GM23248 (cell line): ENCODE data around the gene MGAT4A. TPM values are rescaled to one million over a fixed set of nuclear protein-coding genes. Genes with fewer than 3 reads are reported as not detected.

Source experiments
- DNase-seq: peaks from one replicate; pipeline ENCODE4 v3.0.0-alpha.2; 2015
- H2AFZ ChIP-seq: fragments of 200-600 bp; sonication (generic); 2 replicates; pipeline ENCODE4 v1.6.1; 2016; ENCODE audit warnings: antibody characterized with exemption
- H3F3A ChIP-seq: fragments of 200-600 bp; sonication (generic); 2 replicates; pipeline ENCODE4 v1.6.1; 2016; ENCODE audit warnings: mild to moderate bottlenecking, antibody characterized with exemption, mixed run types; ENCODE audit not compliant: insufficient read depth
- H3K27ac ChIP-seq: fragments of 200-600 bp; sonication (generic); 2 replicates; pipeline ENCODE4 v1.5.1; 2016; ENCODE audit warnings: mild to moderate bottlenecking
- H3K27me3 ChIP-seq: fragments of 200-600 bp; sonication (generic); replicated peaks from 2 replicates; pipeline ENCODE4 v1.6.1; 2016; ENCODE audit warnings: mild to moderate bottlenecking; ENCODE audit not compliant: insufficient read depth
- H3K36me3 ChIP-seq: fragments of 200-600 bp; sonication (generic); 2 replicates; pipeline ENCODE4 v1.6.1; 2016; ENCODE audit warnings: low read depth, mild to moderate bottlenecking
- H3K4me1 ChIP-seq: fragments of 200-600 bp; sonication (generic); 2 replicates; pipeline ENCODE4 v1.6.1; 2016; ENCODE audit warnings: mild to moderate bottlenecking; ENCODE audit not compliant: insufficient read depth
- H3K4me2 ChIP-seq: fragments of 200-600 bp; sonication (generic); one replicate; pipeline ENCODE4 v1.6.1; 2016; ENCODE audit warnings: mild to moderate bottlenecking; ENCODE audit not compliant: unreplicated experiment
- H3K4me3 ChIP-seq: fragments of 200-600 bp; sonication (generic); 2 replicates; pipeline ENCODE4 v1.5.1; 2016; ENCODE audit warnings: mild to moderate bottlenecking
- H3K79me2 ChIP-seq: fragments of 200-600 bp; sonication (generic); 2 replicates; pipeline ENCODE4 v1.6.1; 2016; ENCODE audit warnings: mild to moderate bottlenecking; ENCODE audit not compliant: insufficient read depth
- H3K9ac ChIP-seq: fragments of 200-600 bp; sonication (generic); 2 replicates; pipeline ENCODE4 v1.6.1; 2016; ENCODE audit warnings: mild to moderate bottlenecking
- H3K9me2 ChIP-seq: fragments of 200-600 bp; sonication (generic); 2 replicates; pipeline ENCODE4 v1.6.1; 2016; ENCODE audit warnings: mixed run types, mild to moderate bottlenecking, moderate library complexity; ENCODE audit not compliant: insufficient read depth
- H3K9me3 ChIP-seq: fragments of 200-600 bp; sonication (generic); one replicate; pipeline ENCODE4 v1.6.1; 2017; ENCODE audit warnings: low read depth
- H4K20me1 ChIP-seq: fragments of 200-600 bp; sonication (generic); 2 replicates; pipeline ENCODE4 v1.6.0; 2016; ENCODE audit not compliant: insufficient read depth
- EZH2 ChIP-seq: fragments of 200-600 bp; sonication (generic); IDR thresholded peaks from 2 replicates; pipeline ENCODE4 v1.6.1; 2018; ENCODE audit warnings: antibody characterized with exemption, mild to moderate bottlenecking; ENCODE audit not compliant: insufficient read depth, poor library complexity, severe bottlenecking
- EZH2phosphoT487 ChIP-seq: fragments of 200-600 bp; sonication (generic); IDR thresholded peaks from 2 replicates; pipeline ENCODE4 v1.6.1; 2018; ENCODE audit warnings: antibody characterized with exemption, moderate library complexity, mild to moderate bottlenecking, low read depth; ENCODE audit not compliant: insufficient read depth
- WGBS, 2 experiments: methylation state at CpG; one replicate each; pipeline ENCODE4 v1.1.6; 2015 to 2017; ENCODE audit warnings: low lambda C conversion rate in 2 of 2, low coverage in 1 of 2; ENCODE audit errors: missing lambda C conversion rate in 2 of 2; 5-methylcytosine and 5-hydroxymethylcytosine counted together
- in situ Hi-C: fragments of 300-500 bp; cut with MboI; formaldehyde crosslinking; loops from 2 replicates; pipeline ENCODE4 v1.15.0; 2020
- polyA plus RNA-seq: library from polyadenylated mRNA; unstranded; fragments of >200 nt; fragmentation: Nextera tagmentation; extraction: Ambion mirVana; gene quantifications from 2 replicates; pipeline ENCODE4 v1.2.1, GENCODE V29; 2016
- total RNA-seq: library from RNA; depleted of rRNA; stranded (reverse); fragments of >200 nt; shearing (Covaris generic); gene quantifications from 2 replicates; pipeline ENCODE4 v1.2.3, GENCODE V29; 2014; rRNA removed

The MGAT4A gene
- total and polyA plus RNA-seq, 2 experiments from 2014 or later: under 0.01 TPM; not detected in 1

- TF ChIP-seq EZH2phosphoT487: no peak
- TF ChIP-seq EZH2: no peak
- no peaks in the 10 kb centered on the region for H3K79me2 ChIP-seq
- no peaks in the 10 kb centered on the region for H3K9me2 ChIP-seq
- in situ Hi-C loops: no loop called here
- no peaks in the 10 kb centered on the region for H3K36me3 ChIP-seq
- H3K4me2 ChIP-seq: no peak overlapping the region
- whole genome bisulfite sequencing, 2 experiments: 98% methylated on average over 9 of the region's 9 CpGs
- H3K27ac ChIP-seq: no peak overlapping the region
- no peaks in the 10 kb centered on the region for H3K9me3 ChIP-seq
- H3K4me1 ChIP-seq: peaks cover 9% of the 10 kb centered on the region; the same call in 1 of the 2 replicates
- no peak overlapping the region for H3K9ac ChIP-seq
- H3F3A ChIP-seq: no peaks in the 10 kb centered on the region; the same call in 1 of the 2 replicates
- H3K4me3 ChIP-seq: no peak overlapping the region
- no peak for DNase-seq
- no peaks in the 10 kb centered on the region for H3K27me3 ChIP-seq
- no peak overlapping the region for H2AFZ ChIP-seq
- H4K20me1 ChIP-seq: no peaks in the 10 kb centered on the region
These were observed 159.1 kb downstream of the MGAT4A start for GRCh38 chr2:98571796-98572195.

- Histone ChIP-seq H3K27ac (no peak overlapping the region), H3K9me3 (no peaks in the 10 kb centered on the region), H3K36me3 (no peaks in the 10 kb centered on the region), H4K20me1 (no peaks in the 10 kb centered on the region), H3K9ac (no peak overlapping the region), H2AFZ (no peak overlapping the region), H3K9me2 (no peaks in the 10 kb centered on the region), H3K4me2 (no peak overlapping the region), H3K4me1 (peaks cover 9% of the 10 kb centered on the region; the same call in 1 of the 2 replicates), H3K79me2 (no peaks in the 10 kb centered on the region), H3K4me3 (no peak overlapping the region), H3K27me3 (no peaks in the 10 kb centered on the region), H3F3A (no peaks in the 10 kb centered on the region; the same call in 1 of the 2 replicates)
- DNase-seq: no peak
- in situ Hi-C loops: no loop called here
- 94 to 96% methylated on average over 13 of the region's 13 CpGs for WGBS, 2 experiments
- TF ChIP-seq EZH2phosphoT487: no peak
- no peak for TF ChIP-seq EZH2
These were observed 159.7 kb downstream of the MGAT4A start for GRCh38 chr2:98571121-98571701.

- Histone ChIP-seq H3K27me3 (no peaks in the 10 kb centered on the region), H3K79me2 (no peaks in the 10 kb centered on the region), H3K9me2 (no peaks in the 10 kb centered on the region), H3F3A (no peaks in the 10 kb centered on the region; the same call in 1 of the 2 replicates), H3K36me3 (no peaks in the 10 kb centered on the region), H3K4me2 (no peak overlapping the region), H3K27ac (no peak overlapping the region), H2AFZ (no peak overlapping the region), H3K9me3 (no peaks in the 10 kb centered on the region), H3K9ac (no peak overlapping the region), H4K20me1 (no peaks in the 10 kb centered on the region), H3K4me3 (no peak overlapping the region), H3K4me1 (peaks cover 9% of the 10 kb centered on the region; the same call in 1 of the 2 replicates)
- WGBS, 2 experiments: 96 to 100% methylated on average over 5 of the region's 5 CpGs
- in situ Hi-C loops: no loop called here
- DNase-seq: no peak
- no peak for TF ChIP-seq EZH2
These were observed 160.6 kb downstream of the MGAT4A start for GRCh38 chr2:98570356-98570755.

GRCh38 chr2:98569915-98570314 is 161.0 kb downstream of the MGAT4A start:
- Histone ChIP-seq H3K9me2 (no peaks in the 10 kb centered on the region), H3K9me3 (no peaks in the 10 kb centered on the region), H4K20me1 (no peaks in the 10 kb centered on the region), H3K4me2 (no peak overlapping the region), H3K4me1 (peaks cover 9% of the 10 kb centered on the region; the same call in 1 of the 2 replicates), H3K36me3 (no peaks in the 10 kb centered on the region; the same call in 1 of the 2 replicates), H3F3A (no peaks in the 10 kb centered on the region; the same call in 1 of the 2 replicates), H3K79me2 (no peaks in the 10 kb centered on the region), H3K4me3 (no peak overlapping the region), H3K9ac (no peak overlapping the region), H3K27ac (no peak overlapping the region), H2AFZ (no peak overlapping the region), H3K27me3 (no peaks in the 10 kb centered on the region)
- in situ Hi-C loops: no loop called here
- TF ChIP-seq EZH2phosphoT487: no peak
- TF ChIP-seq EZH2: no peak
- DNase-seq: no peak
- 90 to 93% methylated on average over 13 of the region's 13 CpGs for WGBS, 2 experiments

- 67% methylated on average over 19 of the region's 19 CpGs for WGBS, 2 experiments
- TF ChIP-seq EZH2: no peak
- no peak for TF ChIP-seq EZH2phosphoT487
- peak; percentile 27 for DNase-seq
- H3K4me3 ChIP-seq: no peak overlapping the region
- no peak overlapping the region for H2AFZ ChIP-seq
- no peaks in the 10 kb centered on the region; the same call in 1 of the 2 replicates for H3K36me3 ChIP-seq
- no peak overlapping the region for H3K9ac ChIP-seq
- no peaks in the 10 kb centered on the region for H3K79me2 ChIP-seq
- H3K4me1 ChIP-seq: peaks cover 9% of the 10 kb centered on the region; the same call in 1 of the 2 replicates
- H3K4me2 ChIP-seq: no peak overlapping the region
- in situ Hi-C loops: no loop called here
- no peaks in the 10 kb centered on the region for H3K9me2 ChIP-seq
- no peaks in the 10 kb centered on the region for H3K9me3 ChIP-seq
- H4K20me1 ChIP-seq: no peaks in the 10 kb centered on the region
- no peaks in the 10 kb centered on the region for H3K27me3 ChIP-seq
- no peaks in the 10 kb centered on the region; the same call in 1 of the 2 replicates for H3F3A ChIP-seq
- no peak overlapping the region for H3K27ac ChIP-seq
These were observed 161.6 kb downstream of the MGAT4A start for GRCh38 chr2:98569197-98569793.

Other genes with a start within 250 kb of the MGAT4A start
- gene COA5, start 122.6 kb downstream of the MGAT4A start, total RNA-seq: 23.8 and 32.7 TPM in 2 replicates
- 38.2 and 42.0 TPM in 2 replicates for gene COA5, start 122.6 kb downstream of the MGAT4A start, polyA plus RNA-seq
- gene UNC50, start 122.5 kb downstream of the MGAT4A start, total RNA-seq: 46.0 and 71.8 TPM in 2 replicates
- gene UNC50, start 122.5 kb downstream of the MGAT4A start, polyA plus RNA-seq: 80.5 and 88.6 TPM in 2 replicates
- gene CRACDL, start 205.1 kb upstream of the MGAT4A start, total RNA-seq: not detected in 2 replicates
- not detected in 2 replicates for gene CRACDL, start 205.1 kb upstream of the MGAT4A start, polyA plus RNA-seq